GM12875 (cell line): Measurements from ENCODE around the gene TEX54.
A peak's percentile ranks its signal among the peaks of the same experiment; 100 is the strongest.

Experiments
- H3K4me3 ChIP-seq: one replicate; pipeline ENCODE4 v1.5.1; 2011; ENCODE audit warnings: low read depth, low read length, control low read depth
- TF ChIP-seq, protein P1 (sequence below): IDR thresholded peaks from 2 replicates; pipeline ENCODE4 v1.5.1; 2011; ENCODE audit warnings: low read depth, mild to moderate bottlenecking, control low read depth, inconsistent platforms, low read length, moderate library complexity, borderline replicate concordance; ENCODE audit not compliant: insufficient read depth

The TEX54 gene

DNA sequence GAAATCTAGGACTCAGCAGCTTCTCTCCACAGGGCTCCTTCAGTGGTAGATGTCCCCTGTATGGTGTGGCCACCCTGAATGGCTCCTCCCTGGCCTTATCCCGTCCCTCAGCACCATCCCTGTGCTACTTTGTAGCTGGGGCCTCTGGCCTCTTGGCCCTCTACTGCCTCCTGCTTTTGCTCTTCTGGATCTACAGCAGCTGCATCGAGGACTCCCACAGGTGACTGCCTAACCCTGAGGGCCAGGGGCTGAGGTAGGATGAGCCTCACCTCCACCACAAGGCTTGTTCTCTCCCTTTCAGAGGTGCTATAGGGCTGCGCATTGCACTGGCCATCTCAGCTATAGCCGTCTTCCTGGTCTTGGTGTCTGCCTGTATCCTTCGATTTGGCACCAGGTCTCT lies 43.6 kb downstream of the TEX54 start:
- TF ChIP-seq, protein P1, sequence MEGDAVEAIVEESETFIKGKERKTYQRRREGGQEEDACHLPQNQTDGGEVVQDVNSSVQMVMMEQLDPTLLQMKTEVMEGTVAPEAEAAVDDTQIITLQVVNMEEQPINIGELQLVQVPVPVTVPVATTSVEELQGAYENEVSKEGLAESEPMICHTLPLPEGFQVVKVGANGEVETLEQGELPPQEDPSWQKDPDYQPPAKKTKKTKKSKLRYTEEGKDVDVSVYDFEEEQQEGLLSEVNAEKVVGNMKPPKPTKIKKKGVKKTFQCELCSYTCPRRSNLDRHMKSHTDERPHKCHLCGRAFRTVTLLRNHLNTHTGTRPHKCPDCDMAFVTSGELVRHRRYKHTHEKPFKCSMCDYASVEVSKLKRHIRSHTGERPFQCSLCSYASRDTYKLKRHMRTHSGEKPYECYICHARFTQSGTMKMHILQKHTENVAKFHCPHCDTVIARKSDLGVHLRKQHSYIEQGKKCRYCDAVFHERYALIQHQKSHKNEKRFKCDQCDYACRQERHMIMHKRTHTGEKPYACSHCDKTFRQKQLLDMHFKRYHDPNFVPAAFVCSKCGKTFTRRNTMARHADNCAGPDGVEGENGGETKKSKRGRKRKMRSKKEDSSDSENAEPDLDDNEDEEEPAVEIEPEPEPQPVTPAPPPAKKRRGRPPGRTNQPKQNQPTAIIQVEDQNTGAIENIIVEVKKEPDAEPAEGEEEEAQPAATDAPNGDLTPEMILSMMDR = 0 out of 2 replicates have a peak, but pooled peaks have one; percentile 0
- no peak overlapping the region for H3K4me3 ChIP-seq

DNA sequence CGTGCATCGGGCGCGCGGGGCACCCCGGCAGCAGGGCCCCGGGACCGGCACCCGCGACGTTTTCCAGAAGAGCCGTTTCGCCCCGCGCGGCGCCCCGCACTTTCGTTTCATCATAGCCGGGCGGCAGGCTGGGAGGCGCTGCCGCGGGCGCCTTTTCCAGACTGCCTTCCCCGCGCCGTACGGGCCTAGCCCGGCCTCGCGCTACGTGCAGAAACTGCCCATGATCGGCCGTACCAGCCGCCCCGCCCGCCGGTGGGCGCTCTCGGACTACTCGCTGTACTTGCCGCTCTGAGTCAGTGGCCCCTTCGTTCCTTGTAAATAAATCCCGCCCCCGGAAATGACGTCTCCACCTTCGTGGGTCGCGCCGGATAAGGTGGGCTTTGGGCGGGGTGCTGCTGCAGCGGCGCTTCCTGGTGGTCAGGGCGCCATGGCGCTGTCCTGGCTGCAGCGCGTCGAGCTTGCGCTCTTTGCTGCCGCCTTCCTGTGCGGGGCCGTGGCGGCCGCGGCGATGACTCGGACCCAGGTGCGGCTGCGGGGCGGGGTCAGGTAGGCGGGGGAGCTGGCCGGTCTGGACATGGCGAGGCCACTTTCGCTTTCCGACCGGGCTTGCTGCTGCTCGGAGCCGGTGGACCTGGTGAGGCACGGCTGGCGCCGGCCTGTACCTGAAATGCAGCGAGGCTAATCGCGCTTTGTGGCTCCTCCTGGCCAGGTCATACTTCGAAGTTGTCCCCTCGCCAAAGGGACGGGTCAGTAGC lies 45.5 kb downstream of the TEX54 start, which contains the start of gene TMEM179B:
Gene TMEM179B, plus strand, starts transcription at position 398 of the 755 bp plus-strand sequence. Its CDS starts 30 bp downstream, at position 428.
- TF ChIP-seq, protein P1 = peak; percentile 77
- H3K4me3 ChIP-seq = peak within 1 kb of the TSS; percentile 93

DNA sequence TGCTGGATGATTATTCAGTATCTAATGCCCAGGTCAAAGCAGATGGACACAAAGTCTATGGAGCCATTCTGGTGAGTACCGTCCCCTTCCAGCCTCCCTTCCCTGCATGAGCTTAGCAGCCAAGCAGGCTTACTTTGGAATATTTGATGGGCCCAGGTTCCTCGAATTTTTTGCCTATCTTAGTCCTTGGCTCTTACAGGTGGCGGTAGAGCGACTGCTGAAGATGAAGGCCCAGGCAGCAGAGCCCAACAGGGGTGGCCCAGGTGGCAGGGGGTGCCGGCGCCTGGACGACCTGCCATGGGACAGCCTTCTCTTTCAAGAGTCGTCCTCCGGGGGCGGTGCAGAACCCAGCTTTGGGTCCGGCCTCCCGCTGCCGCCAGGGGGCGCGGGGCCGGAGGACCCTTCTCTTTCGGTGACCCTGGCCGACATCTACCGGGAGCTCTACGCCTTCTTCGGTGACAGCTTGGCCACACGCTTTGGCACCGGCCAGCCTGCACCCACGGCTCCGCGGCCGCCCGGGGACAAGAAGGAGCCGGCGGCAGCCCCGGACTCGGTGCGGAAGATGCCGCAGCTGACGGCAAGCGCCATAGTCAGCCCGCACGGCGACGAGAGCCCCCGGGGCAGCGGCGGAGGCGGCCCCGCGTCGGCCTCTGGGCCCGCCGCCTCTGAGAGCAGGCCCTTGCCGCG lies 46.2 kb downstream of the TEX54 start:
- TF ChIP-seq, protein P1 = peak; percentile 100
- H3K4me3 ChIP-seq = peak overlapping the region; percentile 93

DNA sequence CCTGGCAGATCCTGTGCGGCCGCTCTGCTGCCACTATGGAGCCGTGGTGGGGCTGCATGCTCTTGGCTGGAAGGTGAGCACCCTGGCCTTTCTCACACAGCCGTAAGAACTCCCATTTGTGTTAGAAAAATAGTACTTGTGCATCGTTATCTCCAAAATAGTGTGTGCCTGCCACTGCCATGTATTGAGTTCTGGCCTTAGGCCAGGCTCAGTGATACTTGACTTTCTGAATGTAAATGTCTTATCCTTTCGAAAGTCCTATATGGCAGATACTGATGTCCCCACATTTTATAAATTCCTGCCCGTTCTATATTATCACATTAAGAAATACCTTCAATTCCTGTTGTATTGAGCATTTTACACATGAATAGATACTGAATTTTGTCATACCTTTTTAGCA lies 49.9 kb downstream of the TEX54 start:
- TF ChIP-seq, protein P1 = no peak
- H3K4me3 ChIP-seq = no peak overlapping the region
